SK-MEL-5 (cell line): Measurements from ENCODE around the gene EYS. TPM values are rescaled to one million over a fixed set of nuclear protein-coding genes. Genes with fewer than 3 reads are reported as not detected.
"Not testable (repeated sequence)": the region's sequence is repeated elsewhere in the genome, so short reads cannot be mapped to it uniquely, and the experiment has no call there.

Experiments
- DNase-seq: peaks from one replicate; pipeline ENCODE4 v3.0.0-alpha.2; 2016; ENCODE audit warnings: low read depth, low spot score
- in situ Hi-C: cut with HindIII; loops from 2 replicates; pipeline ENCODE4 v1.10.0; 2016; ENCODE audit warnings: low sequenced_read_pairs, high pct_unique_total_duplicates, low pct_unique_long_range_greater_than_20kb
- total RNA-seq: library from RNA; depleted of rRNA; stranded (reverse); fragments of >200 nt; shearing (Covaris generic); gene quantifications from 2 replicates; pipeline ENCODE4 v1.2.3, GENCODE V29; 2014

Gene EYS
- total RNA-seq, 1 experiment from 2014 or later = 0.03 TPM

- in situ Hi-C loops = no loop called here
- no peak for DNase-seq
Observed at GRCh38 chr6:64476935-64477334, 1230.1 kb downstream of the EYS start.

GRCh38 chr6:64469405-64469804 lies 1237.6 kb downstream of the EYS start:
- in situ Hi-C loops = not testable (repeated sequence)
- peak; percentile 43 for DNase-seq

GRCh38 chr6:64467656-64468055 lies 1239.4 kb downstream of the EYS start:
- DNase-seq = no peak
- in situ Hi-C loops = no loop called here

- in situ Hi-C loops = no loop called here
- DNase-seq = no peak
Observed at GRCh38 chr6:64459411-64459944, 1247.5 kb downstream of the EYS start.

GRCh38 chr6:64448101-64448500 lies 1258.9 kb downstream of the EYS start:
- DNase-seq, in situ Hi-C loops: not testable (repeated sequence)

- in situ Hi-C loops = no loop called here
- DNase-seq = no peak
Observed at GRCh38 chr6:64445038-64445437, 1262.0 kb downstream of the EYS start.

- in situ Hi-C loops = no loop called here
- no peak for DNase-seq
Observed at GRCh38 chr6:64439274-64439673, 1267.8 kb downstream of the EYS start.

GRCh38 chr6:64437996-64438395 lies 1269.0 kb downstream of the EYS start:
- DNase-seq = no peak
- in situ Hi-C loops = no loop called here

- no peak for DNase-seq
- in situ Hi-C loops = no loop called here
Observed at GRCh38 chr6:64429926-64430325, 1277.1 kb downstream of the EYS start.

- in situ Hi-C loops = no loop called here
- no peak for DNase-seq
Observed at GRCh38 chr6:64428186-64428585, 1278.8 kb downstream of the EYS start.

- in situ Hi-C loops = no loop called here
Observed at GRCh38 chr6:64415926-64416325, 1291.1 kb downstream of the EYS start.

GRCh38 chr6:64411226-64411625 lies 1295.8 kb downstream of the EYS start:
- in situ Hi-C loops = no loop called here
- no peak for DNase-seq

More at GRCh38 chr6:64415926-64416325, 1291.1 kb downstream of the EYS start:
- no peak for DNase-seq

GRCh38 chr6:64409948-64410347 lies 1297.1 kb downstream of the EYS start:
- no peak for DNase-seq
- in situ Hi-C loops = no loop called here

- DNase-seq = no peak
- in situ Hi-C loops = no loop called here
Observed at GRCh38 chr6:64404396-64404795, 1302.6 kb downstream of the EYS start.

GRCh38 chr6:64383277-64383676 lies 1323.7 kb downstream of the EYS start:
- in situ Hi-C loops = no loop called here
- no peak for DNase-seq

- in situ Hi-C loops = no loop called here
- DNase-seq = no peak
Observed at GRCh38 chr6:64376394-64376793, 1330.6 kb downstream of the EYS start.

GRCh38 chr6:64357430-64357829 lies 1349.6 kb downstream of the EYS start:
- in situ Hi-C loops = no loop called here
- DNase-seq = no peak

GRCh38 chr6:64347411-64347810 lies 1359.6 kb downstream of the EYS start:
- no peak for DNase-seq
- in situ Hi-C loops = no loop called here

GRCh38 chr6:64335195-64335594 lies 1371.8 kb downstream of the EYS start:
- in situ Hi-C loops = no loop called here
- DNase-seq = no peak

GRCh38 chr6:64334636-64335035 lies 1372.4 kb downstream of the EYS start:
- in situ Hi-C loops = no loop called here
- no peak for DNase-seq
